C1 segment of cervical spinal cord (tissue), 14 donors: ENCODE data around the gene RNF5.
"Not testable (repeated sequence)": the region's sequence is repeated elsewhere in the genome, so short reads cannot be mapped to it uniquely, and the experiment has no call there.

Experiments
- DNase-seq, 14 donors: peaks; one replicate each; lab custom pipeline; 2025; lab: John Stamatoyannopoulos, UW

Gene RNF5

GRCh38 chr6:32177788-32178546 is at the start of gene RNF5:
Gene RNF5, plus strand, starts transcription at chr6:32178405. Its CDS starts 107 bp downstream, at chr6:32178512.
- DNase-seq = peak; percentile 70 to 100 (median 98)

GRCh38 chr6:32128751-32129296 is 49.4 kb upstream of the RNF5 start:
- peak in 1 of 14 donors; percentile 42 for DNase-seq

GRCh38 chr6:32129297-32130088 is 48.7 kb upstream of the RNF5 start:
- no peak for DNase-seq

GRCh38 chr6:32131439-32131948 is 46.7 kb upstream of the RNF5 start:
- no peak for DNase-seq

GRCh38 chr6:32132110-32132509 is 46.1 kb upstream of the RNF5 start:
- no peak for DNase-seq

- DNase-seq = no peak
Measured at GRCh38 chr6:32133786-32134185, 44.4 kb upstream of the RNF5 start.

GRCh38 chr6:32137454-32137853 is 40.8 kb upstream of the RNF5 start:
- no peak for DNase-seq

GRCh38 chr6:32139590-32139989 is 38.6 kb upstream of the RNF5 start:
- DNase-seq = no peak

GRCh38 chr6:32140420-32141046 is 37.7 kb upstream of the RNF5 start:
- no peak for DNase-seq

GRCh38 chr6:32144238-32144637 is 34.0 kb upstream of the RNF5 start:
- DNase-seq = not testable (repeated sequence)

GRCh38 chr6:32146287-32146686 is 31.9 kb upstream of the RNF5 start:
- DNase-seq = no peak

- no peak for DNase-seq
Measured at GRCh38 chr6:32146687-32147086, 31.5 kb upstream of the RNF5 start.

- DNase-seq = no peak
Measured at GRCh38 chr6:32147401-32148132, 30.6 kb upstream of the RNF5 start.

GRCh38 chr6:32148289-32149091 is 29.7 kb upstream of the RNF5 start:
- peak in 7 of 14 donors; percentile 19 to 38 (median 33) for DNase-seq

GRCh38 chr6:32149092-32149755 is 29.0 kb upstream of the RNF5 start:
- peak in 1 of 14 donors; percentile 10 for DNase-seq

- DNase-seq = no peak
Measured at GRCh38 chr6:32149932-32150870, 28.0 kb upstream of the RNF5 start.

GRCh38 chr6:32151181-32151862 is 26.9 kb upstream of the RNF5 start:
- peak in 3 of 14 donors; percentile 20 to 91 (median 31) for DNase-seq
